HG03378 (cell line): ENCODE data around the gene PGAM2.

ENCODE experiments used
- ATAC-seq: cut with Tn5 transposase; IDR thresholded peaks from one replicate; pipeline ENCODE4 v1.9.1; 2021; ENCODE audit warnings: mild to moderate bottlenecking, moderate library complexity; ENCODE audit not compliant: unreplicated experiment

The PGAM2 gene

DNA sequence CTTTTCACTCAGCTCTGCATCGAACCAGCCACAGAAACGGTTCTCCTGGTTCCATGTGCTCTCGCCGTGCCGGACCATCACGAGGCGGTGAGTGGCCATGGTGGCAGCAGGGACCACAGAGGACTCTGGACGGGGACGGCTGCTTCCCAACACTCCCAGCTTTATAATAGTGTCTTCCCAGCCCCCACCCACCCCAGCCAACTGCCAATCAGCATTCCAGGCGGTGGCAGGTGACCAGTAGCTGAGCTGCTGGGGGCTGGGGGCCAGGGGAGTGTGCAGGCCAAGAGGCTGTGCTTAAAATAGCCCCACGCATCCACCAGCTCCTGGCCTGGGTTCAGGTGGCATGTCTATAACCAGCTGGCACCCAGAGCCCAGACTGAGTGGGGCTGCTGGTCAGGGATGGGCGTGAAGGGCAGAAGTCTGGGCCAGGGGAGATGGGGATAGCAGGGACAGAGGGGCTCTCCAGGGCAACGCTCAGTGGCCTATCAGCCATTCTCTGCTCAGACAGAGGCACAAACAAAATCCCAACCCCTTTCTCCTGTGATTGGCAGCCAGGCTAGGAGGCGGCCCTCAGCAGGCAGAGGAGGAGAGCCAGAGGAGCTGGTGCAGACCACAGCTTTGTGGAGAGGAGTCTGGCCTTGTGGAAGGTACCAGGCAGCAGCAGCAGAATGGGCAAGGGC is at the start of gene PGAM2:
PGAM2 (minus strand) TSS at position 137 of the 680 bp plus-strand sequence; CDS start at position 99, 38 bp downstream.
- no peak for ATAC-seq

DNA sequence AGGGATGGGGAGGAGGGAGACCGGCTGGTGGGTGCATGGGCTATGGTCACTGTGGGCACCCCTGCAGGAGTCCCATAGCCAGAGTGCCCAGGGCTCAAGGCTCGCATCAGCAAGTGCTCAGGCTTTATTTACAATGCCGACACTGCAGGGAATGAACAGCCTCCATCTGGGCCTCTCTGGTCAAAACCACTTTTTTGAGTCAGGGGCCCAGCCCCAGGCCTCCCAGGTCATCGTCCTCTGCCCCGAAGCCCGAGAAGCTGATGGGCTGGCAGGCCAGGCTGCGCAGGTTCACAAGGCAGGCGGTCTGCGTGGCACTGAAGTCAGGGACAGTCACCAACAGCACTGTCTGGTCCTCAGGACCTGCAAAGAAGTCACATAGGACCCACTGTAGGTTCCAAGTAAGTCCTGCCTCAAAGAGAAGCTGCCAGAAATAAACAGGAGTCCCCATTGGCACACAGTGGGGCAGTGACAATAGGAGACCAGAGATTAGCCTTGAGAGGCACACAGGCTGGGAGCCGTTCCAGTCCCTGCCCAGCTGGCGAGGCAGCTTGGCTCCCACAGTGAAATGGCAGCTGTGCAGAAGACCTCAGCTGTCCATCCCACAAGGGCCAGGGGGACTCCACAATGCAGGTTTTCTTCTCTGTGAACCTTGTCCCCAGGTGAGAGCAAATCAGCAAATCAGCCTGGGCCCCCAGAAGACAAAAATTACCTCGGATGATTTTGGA is 49.4 kb upstream of the PGAM2 start:
- no peak for ATAC-seq

DNA sequence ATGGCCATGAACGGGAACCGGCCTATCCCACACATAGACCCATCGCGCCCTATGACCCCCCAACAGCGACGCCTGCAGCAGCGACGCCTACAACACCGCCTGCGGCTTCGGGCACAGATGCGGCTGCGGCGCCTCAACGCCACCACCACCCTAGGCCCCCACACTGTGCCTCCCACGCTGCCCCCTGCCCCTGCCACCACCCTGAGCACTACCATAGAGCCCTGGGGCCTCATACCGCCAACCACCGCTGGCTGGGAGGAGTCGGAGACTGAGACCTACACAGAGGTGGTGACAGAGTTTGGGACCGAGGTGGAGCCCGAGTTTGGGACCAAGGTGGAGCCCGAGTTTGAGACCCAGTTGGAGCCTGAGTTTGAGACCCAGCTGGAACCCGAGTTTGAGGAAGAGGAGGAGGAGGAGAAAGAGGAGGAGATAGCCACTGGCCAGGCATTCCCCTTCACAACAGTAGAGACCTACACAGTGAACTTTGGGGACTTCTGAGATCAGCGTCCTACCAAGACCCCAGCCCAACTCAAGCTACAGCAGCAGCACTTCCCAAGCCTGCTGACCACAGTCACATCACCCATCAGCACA is 48.5 kb upstream of the PGAM2 start:
- ATAC-seq: no peak

DNA sequence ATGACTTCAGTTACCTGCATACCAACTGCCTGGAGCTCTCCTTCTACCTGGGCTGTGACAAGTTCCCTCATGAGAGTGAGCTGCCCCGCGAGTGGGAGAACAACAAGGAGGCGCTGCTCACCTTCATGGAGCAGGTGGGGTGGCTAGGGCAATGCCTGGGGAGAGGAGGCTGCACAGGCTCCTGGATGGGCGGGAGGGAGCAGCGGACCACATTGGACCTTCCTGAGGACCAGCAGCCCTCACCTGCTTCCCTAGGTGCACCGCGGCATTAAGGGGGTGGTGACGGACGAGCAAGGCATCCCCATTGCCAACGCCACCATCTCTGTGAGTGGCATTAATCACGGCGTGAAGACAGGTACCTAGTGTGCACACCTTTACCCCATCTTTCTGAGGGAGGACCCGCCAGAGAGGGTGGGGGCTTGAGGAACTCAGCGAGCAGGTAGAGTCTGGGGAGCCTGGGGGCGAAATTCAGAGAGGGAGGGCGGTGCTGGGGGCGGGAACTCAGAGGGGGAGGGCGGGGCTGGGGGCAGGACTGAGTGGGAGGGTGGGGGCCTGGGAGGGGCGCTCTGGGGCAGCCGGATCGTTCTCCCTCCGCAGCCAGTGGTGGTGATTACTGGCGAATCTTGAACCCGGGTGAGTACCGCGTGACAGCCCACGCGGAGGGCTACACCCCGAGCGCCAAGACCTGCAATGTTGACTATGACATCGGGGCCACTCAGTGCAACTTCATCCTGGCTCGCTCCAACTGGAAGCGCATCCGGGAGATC is 47.8 kb upstream of the PGAM2 start:
- no peak for ATAC-seq

GRCh38 chr7:44112231-44112996 is 47.0 kb upstream of the PGAM2 start:
- no peak for ATAC-seq

GRCh38 chr7:44111761-44112160 is 46.4 kb upstream of the PGAM2 start:
- ATAC-seq: no peak

DNA sequence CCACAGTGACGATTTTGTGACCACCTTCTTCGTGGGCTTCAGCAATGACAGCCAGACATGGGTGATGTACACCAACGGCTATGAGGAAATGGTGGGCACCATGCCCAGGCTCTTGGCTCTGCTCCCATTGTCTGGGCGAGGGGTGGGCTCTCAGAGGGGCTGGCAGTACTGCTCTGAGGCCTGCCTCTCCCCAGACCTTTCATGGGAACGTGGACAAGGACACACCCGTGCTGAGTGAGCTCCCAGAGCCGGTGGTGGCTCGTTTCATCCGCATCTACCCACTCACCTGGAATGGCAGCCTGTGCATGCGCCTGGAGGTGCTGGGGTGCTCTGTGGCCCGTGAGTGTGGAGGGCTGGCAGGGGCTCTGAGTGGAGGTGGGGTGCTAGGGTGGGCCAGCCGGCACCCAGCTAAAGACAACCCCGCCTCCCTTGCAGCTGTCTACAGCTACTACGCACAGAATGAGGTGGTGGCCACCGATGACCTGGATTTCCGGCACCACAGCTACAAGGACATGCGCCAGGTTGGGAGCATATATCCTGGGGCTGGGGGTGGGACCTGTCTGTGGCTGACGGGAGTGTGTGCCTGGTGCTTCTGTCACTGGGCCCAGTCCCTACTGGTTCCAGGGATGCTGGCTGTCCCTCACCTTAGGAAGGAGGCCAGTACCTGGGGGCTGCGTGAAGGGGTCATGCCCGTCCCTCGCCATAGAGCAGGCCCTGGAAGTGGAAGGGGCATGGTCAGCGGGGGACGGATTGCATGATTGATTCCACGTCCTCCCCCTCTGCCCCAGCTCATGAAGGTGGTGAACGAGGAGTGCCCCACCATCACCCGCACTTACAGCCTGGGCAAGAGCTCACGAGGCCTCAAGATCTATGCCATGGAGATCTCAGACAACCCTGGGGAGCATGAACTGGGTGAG is 45.6 kb upstream of the PGAM2 start:
- ATAC-seq: no peak

GRCh38 chr7:44109991-44110390 is 44.6 kb upstream of the PGAM2 start:
- ATAC-seq: no peak

GRCh38 chr7:44108768-44109750 is 43.7 kb upstream of the PGAM2 start:
- no peak for ATAC-seq

DNA sequence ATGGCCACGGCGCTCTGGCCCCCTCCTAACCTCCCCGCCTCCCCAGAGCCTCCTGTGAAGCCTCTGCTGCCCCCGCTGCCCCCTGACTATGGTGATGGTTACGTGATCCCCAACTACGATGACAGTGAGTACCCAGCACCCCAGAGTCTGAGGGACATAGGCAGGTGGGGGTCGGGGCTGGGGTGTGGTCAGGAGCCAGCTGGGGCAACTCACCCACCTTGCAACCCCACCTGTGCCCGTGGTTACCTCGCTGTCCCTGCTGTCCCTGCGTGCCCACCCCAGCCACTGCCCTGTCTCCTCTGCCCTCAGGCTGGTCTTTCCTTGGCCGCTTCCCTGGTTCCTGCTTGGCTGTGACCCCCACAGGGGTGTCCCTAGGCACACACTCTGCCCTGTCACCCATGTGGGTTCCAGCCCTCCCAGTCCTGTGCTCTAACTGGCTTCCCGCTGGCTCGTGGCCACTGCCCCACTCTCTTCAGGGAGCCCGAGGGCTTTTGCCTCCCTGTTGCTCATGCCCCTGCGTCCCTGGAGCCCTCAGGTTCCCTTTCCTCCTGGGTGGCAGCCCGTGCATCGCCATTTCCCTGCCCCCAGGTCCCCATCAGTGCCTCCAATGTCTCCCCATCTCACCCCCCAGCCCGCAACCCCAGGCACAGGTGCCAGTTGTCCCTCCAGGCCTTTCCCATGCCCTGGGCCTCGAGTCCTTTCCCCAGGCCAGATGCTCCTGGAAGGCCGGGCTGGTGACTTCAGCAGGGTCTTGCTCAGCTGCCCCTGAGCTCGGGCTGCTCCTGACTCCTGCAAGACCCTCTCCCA is 42.8 kb upstream of the PGAM2 start:
- no peak for ATAC-seq

DNA sequence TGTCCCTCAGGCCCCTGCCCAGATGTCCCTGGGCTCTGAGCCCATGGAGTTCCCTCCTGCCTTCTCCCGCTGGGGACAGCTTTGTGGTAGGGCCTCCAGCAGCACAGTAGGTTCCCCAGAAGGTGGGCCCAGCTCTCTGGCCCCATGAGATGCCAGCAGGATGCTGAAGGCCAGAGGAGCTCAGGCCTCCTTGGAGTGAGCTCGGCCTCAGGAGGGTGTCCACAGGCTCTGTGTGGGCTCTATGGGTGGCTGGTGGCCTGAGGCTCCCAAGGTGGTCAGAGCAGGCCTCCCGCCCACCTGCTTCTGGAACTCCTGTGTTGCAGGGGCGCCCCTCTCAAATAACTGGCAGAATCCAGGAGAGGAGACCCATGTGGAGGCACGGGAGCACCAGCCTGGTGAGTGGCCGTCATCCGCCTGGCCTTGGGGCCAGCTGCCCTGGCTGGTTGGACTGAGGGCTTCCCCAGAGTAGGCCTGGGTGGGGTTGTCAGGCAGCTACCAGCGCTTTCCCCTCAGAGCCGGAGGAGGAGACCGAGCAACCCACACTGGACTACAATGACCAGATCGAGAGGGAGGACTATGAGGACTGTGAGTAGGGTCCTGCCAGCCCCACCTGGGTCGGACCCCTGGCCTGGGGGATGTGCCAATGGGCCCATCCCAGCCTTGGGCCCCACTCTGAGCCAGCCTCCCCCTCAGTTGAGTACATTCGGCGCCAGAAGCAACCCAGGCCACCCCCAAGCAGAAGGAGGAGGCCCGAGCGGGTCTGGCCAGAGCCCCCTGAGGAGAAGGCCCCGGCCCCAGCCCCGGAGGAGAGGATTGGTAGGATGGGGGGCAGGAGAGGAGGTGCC is 42.0 kb upstream of the PGAM2 start:
- no peak for ATAC-seq

DNA sequence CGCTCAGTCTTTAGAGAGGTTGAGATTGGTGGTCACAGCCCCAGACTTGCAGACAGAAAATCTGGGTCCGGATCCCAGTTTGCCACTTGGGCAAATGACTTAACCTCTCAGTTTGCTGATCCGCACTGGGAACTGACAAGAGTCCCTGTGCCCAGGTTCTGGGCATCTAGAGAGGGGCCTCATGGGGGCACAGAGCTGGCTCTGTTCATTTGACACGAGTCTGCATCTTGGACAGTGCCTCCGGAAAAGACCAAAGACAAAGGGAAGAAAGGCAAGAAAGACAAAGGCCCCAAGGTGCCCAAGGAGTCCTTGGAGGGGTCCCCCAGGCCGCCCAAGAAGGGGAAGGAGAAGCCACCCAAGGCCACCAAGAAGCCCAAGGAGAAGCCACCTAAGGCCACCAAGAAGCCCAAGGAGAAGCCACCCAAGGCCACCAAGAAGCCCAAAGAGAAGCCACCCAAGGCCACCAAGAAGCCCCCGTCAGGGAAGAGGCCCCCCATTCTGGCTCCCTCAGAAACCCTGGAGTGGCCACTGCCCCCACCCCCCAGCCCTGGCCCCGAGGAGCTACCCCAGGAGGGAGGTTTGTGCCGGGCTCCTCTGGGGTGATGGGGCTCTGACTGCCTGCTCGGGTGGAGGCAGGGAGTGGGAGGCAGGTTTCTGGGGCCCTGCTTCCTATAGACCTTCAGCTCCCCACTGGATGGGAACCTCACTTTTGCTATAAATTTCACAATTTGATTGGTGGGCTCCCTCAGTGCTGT is 41.1 kb upstream of the PGAM2 start:
- no peak for ATAC-seq

DNA sequence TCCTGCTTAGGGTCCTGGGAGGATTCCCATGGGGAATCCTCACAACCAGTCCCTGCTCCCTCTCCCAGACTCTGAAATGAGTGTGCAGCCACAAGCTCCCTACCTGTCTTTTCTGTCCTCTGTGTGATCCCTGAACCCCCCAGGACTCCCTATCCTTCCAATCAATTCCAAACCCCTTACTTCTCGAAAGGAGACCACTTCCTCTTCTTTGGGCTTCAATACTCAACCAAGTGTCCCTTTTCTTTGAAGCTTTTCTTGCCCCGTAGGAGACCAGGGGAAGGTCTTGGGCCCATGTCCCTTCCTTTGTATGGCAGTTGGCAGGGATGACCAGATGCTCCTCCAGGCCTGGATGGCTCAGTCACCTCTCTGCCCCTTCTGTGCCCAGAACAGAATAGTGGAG is 40.5 kb upstream of the PGAM2 start:
- ATAC-seq: no peak

DNA sequence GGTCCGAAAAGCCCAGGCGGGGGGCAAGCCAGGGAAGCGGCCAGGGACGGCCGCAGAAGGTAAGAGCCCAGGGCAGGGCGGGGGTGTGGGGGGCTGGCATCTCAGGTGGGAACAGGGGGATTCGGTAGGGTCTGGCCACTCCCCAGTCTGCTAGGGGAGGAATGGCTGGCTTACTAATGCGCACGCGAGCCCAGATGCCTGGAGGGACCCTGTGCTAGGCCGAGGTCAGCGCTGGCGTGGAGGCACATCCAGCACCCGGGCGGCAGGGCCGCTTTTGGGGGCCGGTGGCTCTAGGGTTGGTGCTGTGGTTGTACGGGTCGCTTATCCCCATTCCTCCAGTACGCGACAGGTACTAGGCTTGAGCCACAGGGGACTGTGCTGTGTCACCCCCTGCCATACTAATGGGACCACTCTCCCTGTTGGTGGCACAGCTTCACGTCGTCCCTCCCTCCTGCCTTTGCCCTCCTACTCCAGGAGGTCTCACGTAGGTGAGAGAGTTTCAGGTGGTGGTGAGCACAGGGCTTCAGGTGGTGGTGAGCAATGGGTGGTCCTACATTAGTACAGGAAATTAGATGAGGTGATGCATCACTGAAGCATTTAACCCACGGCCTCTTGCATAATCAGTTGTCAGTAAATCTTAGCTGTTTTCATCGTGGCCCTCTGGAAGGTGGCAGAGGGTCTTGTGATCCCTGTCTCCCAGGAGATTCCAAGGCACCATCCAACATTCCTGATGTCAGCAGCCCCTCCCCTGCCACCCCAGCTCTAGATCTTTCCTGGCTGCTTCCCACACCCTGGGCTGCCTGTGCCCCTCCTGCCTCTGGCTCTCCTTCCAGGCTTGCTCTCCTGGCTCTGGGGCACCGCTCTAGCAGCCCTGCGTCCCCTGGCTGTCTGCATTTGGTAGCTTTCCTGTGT is 39.7 kb upstream of the PGAM2 start:
- no peak for ATAC-seq
